ENCODE measurements around the gene TBC1D4. TPM values are rescaled to one million over a fixed set of nuclear protein-coding genes. Genes with fewer than 3 reads are reported as not detected.

Gene TBC1D4
- total and polyA plus RNA-seq, 10 of the 15 experiments (the other 5 are each of a cell fraction or from before 2014, with no cell fraction given) = 11.0 to 38.6 (median 25.5) TPM

- H3K79me2 ChIP-seq (ENCODE audit: control insufficient read depth, insufficient read depth, low read length) = no peaks in the 10 kb centered on the region
- BruUV-seq (replicated peaks) = no TSS peak
- H3K4me3 ChIP-seq = no peak overlapping the region
- 63% methylated on average over 7 of the region's 7 CpGs for WGBS (ENCODE audit: insufficient coverage, insufficient replicate concordance, low lambda C conversion rate, missing lambda C conversion rate)
- H3K4me1 ChIP-seq (ENCODE audit: control insufficient read depth, insufficient read depth, low read length) = no peaks in the 10 kb centered on the region
- no peak overlapping the region for H2AFZ ChIP-seq (ENCODE audit: control insufficient read depth, low read depth, low read length)
- ChIA-PET SMC1A (ENCODE audit: uncharacterized antibody, unreplicated experiment) (interaction anchor here (1.0 to 2.0 kb wide), 4 partner anchors 9 to 30 kb away, joined by 4 to 15 read pairs (median 7); no protein-coding TSS in a partner anchor), CTCF (interaction anchor here (0.6 to 1.6 kb wide), 4 partner anchors 10 to 31 kb away, joined by 3 to 5 read pairs (median 4); no protein-coding TSS in a partner anchor), POLR2A (interaction anchor here (1.1 kb wide), 1 partner anchor 8 kb away, joined by 6 read pairs; no protein-coding TSS in a partner anchor), RAD21 (ENCODE audit: unreplicated experiment) (interaction anchor here (0.6 to 2.0 kb wide), 3 partner anchors 8 to 135 kb away, joined by 3 to 4 read pairs (median 3); no protein-coding TSS in a partner anchor)
- intact Hi-C loops (cut with micrococcal nuclease; ENCODE audit: unreplicated experiment) (no loop called here), in situ Hi-C loops (cut with MboI) (no loop called here)
- no peaks in the 10 kb centered on the region for H4K20me1 ChIP-seq (ENCODE audit: control insufficient read depth, insufficient read depth)
- no peak for TF ChIP-seq NRF1 (conservative IDR thresholded peaks at IDR 0.05; ENCODE audit: low read depth, low read length)
- TF ChIP-seq RUNX3 (IDR thresholded peaks at IDR 0.05; ENCODE audit: low read length) = no peak
- no peak for TF ChIP-seq GABPA (IDR thresholded peaks at IDR 0.05; ENCODE audit: low read depth)
- no peak for TF ChIP-seq TCF7 (IDR thresholded peaks at IDR 0.05; ENCODE audit: borderline replicate concordance)
- no peak for TF ChIP-seq ZSCAN29 (IDR thresholded peaks at IDR 0.05)
- H3K9me3 ChIP-seq (replicated peaks; ENCODE audit: control insufficient read depth, insufficient read depth, low read length) = no peaks in the 10 kb centered on the region
- no peaks in the 10 kb centered on the region for H3K36me3 ChIP-seq (ENCODE audit: control insufficient read depth in 2 of 2, insufficient read depth in 2 of 2, low read length in 1 of 2)
- H3K27ac ChIP-seq (ENCODE audit: control insufficient read depth, insufficient read depth) = no peak overlapping the region
- H3K4me2 ChIP-seq (ENCODE audit: control insufficient read depth, insufficient read depth) = no peak overlapping the region
- H3K9ac ChIP-seq (ENCODE audit: control insufficient read depth, insufficient read depth, low read length) = no peak overlapping the region
- FAIRE-seq (no peak), ATAC-seq (no peak), DNase-seq (ENCODE audit: low read depth, low spot score) (no peak)
- H3K27me3 ChIP-seq (replicated peaks in 1 of 2; ENCODE audit: control insufficient read depth in 2 of 2, insufficient read depth in 2 of 2, low read length in 1 of 2) = no peaks in the 10 kb centered on the region
These were observed 142.2 kb downstream of the TBC1D4 start for GRCh38 chr13:75339635-75340374.

GRCh38 chr13:75334634-75335447 is 147.1 kb downstream of the TBC1D4 start:
- in situ Hi-C loops (cut with MboI) = no loop called here
- ChIA-PET SMC1A (ENCODE audit: uncharacterized antibody, unreplicated experiment) (no interaction called here), POLR2A (no interaction called here), CTCF (no interaction called here), RAD21 (ENCODE audit: unreplicated experiment) (no interaction called here)
- Histone ChIP-seq H3K79me2 (ENCODE audit: control insufficient read depth, insufficient read depth, low read length) (no peaks in the 10 kb centered on the region), H3K27me3 (replicated peaks in 1 of 2; ENCODE audit: control insufficient read depth in 2 of 2, insufficient read depth in 2 of 2, low read length in 1 of 2) (no peaks in the 10 kb centered on the region), H4K20me1 (ENCODE audit: control insufficient read depth, insufficient read depth) (no peaks in the 10 kb centered on the region), H3K27ac (ENCODE audit: control insufficient read depth, insufficient read depth) (no peak overlapping the region), H3K4me1 (ENCODE audit: control insufficient read depth, insufficient read depth, low read length) (no peaks in the 10 kb centered on the region), H3K9ac (ENCODE audit: control insufficient read depth, insufficient read depth, low read length) (no peak overlapping the region), H3K36me3 (ENCODE audit: control insufficient read depth in 2 of 2, insufficient read depth in 2 of 2, low read length in 1 of 2) (no peaks in the 10 kb centered on the region), H3K4me2 (ENCODE audit: control insufficient read depth, insufficient read depth) (no peak overlapping the region), H3K4me3 (no peak overlapping the region), H3K9me3 (replicated peaks; ENCODE audit: control insufficient read depth, insufficient read depth, low read length) (no peaks in the 10 kb centered on the region), H2AFZ (ENCODE audit: control insufficient read depth, low read depth, low read length) (no peak overlapping the region)
- BruUV-seq (replicated peaks) = no TSS peak
- FAIRE-seq = no peak
- ATAC-seq = no peak
- DNase-seq (ENCODE audit: low read depth, low spot score) = no peak
- WGBS (ENCODE audit: insufficient coverage, insufficient replicate concordance, low lambda C conversion rate, missing lambda C conversion rate) = 39% methylated on average over 10 of the region's 10 CpGs
- intact Hi-C loops (cut with micrococcal nuclease; ENCODE audit: unreplicated experiment) = no loop called here
- TF ChIP-seq SP1 (IDR thresholded peaks at IDR 0.05; ENCODE audit: low read depth, low read length) = no peak
- TF ChIP-seq CHD4 (IDR thresholded peaks at IDR 0.05) = no peak
- TF ChIP-seq NFXL1 (IDR thresholded peaks at IDR 0.05; ENCODE audit: borderline replicate concordance) = no peak
- TF ChIP-seq, protein P1, sequence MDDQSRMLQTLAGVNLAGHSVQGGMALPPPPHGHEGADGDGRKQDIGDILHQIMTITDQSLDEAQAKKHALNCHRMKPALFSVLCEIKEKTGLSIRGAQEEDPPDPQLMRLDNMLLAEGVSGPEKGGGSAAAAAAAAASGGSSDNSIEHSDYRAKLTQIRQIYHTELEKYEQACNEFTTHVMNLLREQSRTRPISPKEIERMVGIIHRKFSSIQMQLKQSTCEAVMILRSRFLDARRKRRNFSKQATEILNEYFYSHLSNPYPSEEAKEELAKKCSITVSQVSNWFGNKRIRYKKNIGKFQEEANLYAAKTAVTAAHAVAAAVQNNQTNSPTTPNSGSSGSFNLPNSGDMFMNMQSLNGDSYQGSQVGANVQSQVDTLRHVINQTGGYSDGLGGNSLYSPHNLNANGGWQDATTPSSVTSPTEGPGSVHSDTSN (IDR thresholded peaks at IDR 0.05; ENCODE audit: insufficient replicate concordance, low read depth, low read length) = no peak
- no peak for TF ChIP-seq ZSCAN29 (IDR thresholded peaks at IDR 0.05)
- TF ChIP-seq YY1 (IDR thresholded peaks at IDR 0.05; ENCODE audit: low read depth, low read length) = no peak
- no peak for TF ChIP-seq JUNB (IDR thresholded peaks at IDR 0.05)
- no peak for TF ChIP-seq MXI1 (IDR thresholded peaks at IDR 0.05; ENCODE audit: low read depth, low read length)
- TF ChIP-seq EP300 (IDR thresholded peaks at IDR 0.05; ENCODE audit: borderline replicate concordance in 1 of 2, control insufficient read depth in 1 of 2, low read depth in 2 of 2, low read length in 2 of 2) = no peak
- no peak for TF ChIP-seq ZNF207 (IDR thresholded peaks at IDR 0.05; ENCODE audit: borderline replicate concordance)
- TF ChIP-seq DPF2 (IDR thresholded peaks at IDR 0.05) = no peak
- TF ChIP-seq IKZF1 (conservative IDR thresholded peaks at IDR 0.05) = no peak

All from GM12878 (cell line).